ENCODE measurements around the gene RBM18.

Gene RBM18

GRCh38 chr9:122221183-122221811 is 43.3 kb downstream of the RBM18 start:
- no peak for DNase-seq

DNA sequence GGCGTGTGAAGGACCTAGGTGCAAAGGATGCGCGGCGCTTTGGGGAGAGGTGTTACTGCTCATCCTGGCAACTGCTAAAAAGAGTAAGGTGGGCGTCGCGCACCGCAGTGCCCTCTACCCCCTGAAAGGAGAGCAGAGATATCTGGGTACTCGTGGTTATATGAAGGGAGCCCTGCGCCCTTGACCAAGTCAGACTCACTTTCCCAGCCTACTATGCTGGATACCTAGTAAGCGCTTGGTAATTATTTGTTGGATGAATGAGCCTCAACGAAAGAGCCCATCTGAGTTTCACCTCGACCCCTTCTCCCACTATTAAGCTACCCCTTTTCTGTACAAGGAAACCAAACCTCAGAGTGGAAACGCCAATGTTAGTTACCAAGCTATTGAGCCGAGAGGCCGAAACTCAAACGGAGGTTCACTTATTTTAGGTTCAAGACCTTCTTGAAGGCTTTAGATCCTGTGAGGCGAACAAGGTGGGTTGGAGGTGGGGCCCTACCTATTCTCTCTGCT is 43.9 kb downstream of the RBM18 start:
- DNase-seq = no peak

DNA sequence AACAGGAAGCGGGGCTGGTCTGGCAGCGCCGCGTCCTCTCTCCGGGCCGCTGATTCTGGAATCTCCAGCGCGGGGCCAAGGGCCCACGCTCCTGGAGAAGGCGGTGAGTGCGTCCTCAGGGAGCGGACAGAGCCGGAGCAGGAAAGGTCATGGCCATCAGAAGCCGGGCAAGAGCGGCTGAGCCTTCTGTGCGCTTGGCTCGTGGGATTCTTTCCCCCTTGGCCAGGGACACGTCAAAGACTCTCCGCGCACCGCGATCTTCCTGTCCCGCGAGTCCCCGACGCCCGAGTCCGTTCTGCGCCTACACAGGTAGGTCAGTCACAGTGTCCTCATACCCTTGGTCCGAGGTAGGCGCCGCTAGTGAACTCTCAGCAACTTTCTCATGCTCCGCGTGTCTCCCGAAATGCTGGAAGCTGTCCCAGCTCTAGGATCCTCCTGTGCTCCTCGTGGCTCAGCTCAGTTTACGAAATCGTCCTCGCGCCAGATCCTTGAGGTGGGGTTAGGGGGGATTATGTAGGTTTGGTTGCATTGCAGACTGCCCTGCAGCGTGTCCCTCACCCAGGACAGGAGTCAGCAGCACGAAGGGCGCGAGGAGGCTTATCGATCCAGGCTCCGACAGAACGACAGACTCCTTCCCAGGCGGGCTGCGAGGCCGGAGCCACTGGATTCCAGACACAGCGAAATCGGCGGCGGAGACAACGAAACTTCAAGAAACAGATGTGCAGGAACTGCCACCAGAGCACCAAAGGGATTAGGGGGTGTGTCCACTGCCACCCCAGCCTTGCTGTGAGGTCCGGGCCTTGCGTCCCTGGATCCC is 44.6 kb downstream of the RBM18 start:
- no peak for DNase-seq

DNA sequence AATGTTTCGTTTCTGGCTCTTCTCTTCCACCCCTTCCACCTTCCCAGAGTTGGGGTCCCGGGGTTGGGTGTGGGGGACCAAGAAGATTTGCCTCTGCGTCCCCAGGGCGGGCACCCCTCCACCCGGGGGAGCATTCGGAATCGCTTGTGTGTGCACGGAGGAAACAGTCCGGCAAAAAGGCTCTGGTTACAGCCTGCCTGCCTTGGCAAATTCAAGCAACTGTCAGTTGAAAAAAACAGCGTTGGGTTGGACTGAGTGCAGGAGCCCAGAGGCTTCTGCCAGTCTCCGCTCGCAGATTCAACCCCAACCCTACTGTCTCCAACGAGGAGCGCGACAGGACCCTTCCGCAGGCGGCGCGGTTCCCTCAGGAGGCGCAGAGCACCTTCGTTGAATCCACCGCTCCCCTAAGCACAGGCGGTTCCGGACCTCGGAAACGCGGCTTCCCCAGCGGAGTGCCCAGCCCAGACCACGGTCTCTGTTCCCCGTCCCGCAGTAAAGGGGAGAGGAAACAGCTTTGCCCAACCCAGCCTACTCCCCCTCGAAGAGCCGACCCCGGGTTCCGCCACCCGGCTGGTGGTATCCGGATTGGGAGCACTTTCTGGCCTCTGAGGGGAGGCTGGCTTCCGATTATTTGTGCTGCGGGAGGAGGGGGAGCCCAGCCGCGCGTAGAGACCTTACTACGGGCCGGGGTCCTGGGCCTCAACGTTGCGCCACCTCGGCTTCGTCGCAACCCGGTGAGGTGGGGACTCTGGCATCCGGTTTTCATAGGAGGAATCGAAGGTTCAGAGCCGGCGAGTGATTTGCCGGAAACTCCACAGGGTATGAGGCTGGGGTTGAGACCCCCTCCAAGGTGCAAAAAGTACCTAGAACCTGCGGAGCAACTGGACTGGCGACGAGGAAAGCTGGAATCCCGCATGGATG is 45.4 kb downstream of the RBM18 start:
- peak; percentile 60 for DNase-seq

- peak; percentile 34 for DNase-seq
Measured at GRCh38 chr9:122218071-122218934, 46.3 kb downstream of the RBM18 start.

DNA sequence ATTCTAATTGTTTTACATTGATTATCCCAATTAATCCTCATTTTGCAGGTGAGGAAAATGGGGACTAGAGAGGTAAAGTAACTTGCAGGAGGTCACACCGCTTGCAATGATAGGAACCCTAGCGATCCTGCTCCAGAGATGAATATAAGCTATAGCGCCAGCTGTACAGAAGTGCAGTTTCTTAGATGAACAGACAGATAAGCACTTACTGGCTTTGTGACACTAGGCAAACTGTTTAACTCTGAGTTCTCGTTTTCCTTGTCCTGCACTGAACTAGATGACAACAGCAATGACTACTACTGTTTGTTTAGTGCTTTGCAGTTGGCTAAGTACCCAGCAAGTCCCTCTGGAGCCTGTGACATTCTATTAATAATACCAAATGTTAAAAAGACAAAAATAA is 47.0 kb downstream of the RBM18 start:
- DNase-seq = peak; percentile 52

- DNase-seq = no peak
Measured at GRCh38 chr9:122216798-122217418, 47.7 kb downstream of the RBM18 start.

GRCh38 chr9:122216138-122216797 is 48.4 kb downstream of the RBM18 start:
- DNase-seq = no peak

DNA sequence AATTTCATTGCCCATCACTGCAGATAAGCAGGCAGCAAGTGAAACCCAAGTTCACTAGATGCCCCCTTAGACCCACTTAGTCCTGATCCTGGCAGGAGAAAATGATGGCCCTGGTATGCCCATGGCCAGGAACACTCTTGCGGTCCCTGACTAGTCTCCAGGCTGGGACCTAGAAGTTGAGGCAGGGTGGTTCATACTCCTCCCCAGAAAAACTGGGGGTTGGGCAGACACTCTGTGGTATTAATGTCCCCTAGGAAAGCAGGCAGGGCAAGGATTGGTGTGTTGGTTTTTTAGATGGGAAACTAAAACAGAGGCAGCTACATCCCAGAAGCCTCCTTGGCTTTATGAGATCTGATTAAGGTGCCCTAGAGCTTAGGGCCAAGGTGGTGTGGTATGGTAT is 49.0 kb downstream of the RBM18 start:
- DNase-seq = no peak

DNA sequence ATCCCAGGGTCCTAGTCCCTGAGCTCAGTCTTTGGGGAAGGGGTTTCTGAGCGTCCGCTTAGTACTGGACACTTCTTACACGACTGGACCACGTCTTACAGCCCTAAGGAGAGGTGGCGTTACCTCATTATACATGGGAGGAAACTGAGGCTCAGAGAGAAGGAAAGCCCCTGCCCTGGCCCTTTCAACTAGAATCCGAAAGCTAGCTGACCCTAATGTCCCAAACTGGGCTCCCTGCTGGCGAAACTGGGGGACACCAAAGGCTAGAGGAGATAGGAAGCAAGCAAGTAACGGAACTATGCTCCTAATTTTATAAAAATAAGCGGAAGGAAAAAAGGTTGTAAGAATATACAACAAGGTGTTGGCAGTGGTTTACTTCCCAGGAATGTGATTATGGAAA is 50.1 kb downstream of the RBM18 start:
- DNase-seq = no peak

GRCh38 chr9:122213589-122214413 is 50.8 kb downstream of the RBM18 start:
- DNase-seq = peak; percentile 74

DNA sequence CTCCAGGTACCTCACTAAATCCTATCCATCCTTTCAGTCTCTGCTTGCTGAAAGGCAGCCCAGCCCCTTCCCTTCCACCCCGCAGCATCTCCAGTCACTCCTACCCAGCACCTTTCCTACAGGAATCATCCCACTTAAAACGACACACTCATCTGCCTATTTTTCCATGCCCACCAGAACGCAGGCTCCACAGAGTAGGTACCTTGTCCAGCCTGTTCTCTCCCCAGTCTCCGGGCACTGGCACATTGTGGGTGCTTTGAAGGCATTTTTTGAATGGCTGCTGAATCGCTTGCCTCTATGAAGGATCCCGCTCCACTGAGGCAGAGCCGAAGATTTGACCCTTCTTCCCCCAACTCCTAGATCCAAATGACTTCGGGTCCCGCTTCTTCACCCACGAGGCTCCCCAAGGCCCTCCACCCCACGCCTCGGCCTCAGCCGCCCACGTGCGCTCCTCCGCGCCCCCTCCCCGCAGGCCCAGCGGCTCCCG is 51.5 kb downstream of the RBM18 start:
- DNase-seq = no peak

GRCh38 chr9:122212473-122213004 is 52.1 kb downstream of the RBM18 start:
- DNase-seq = no peak

- DNase-seq = no peak
Measured at GRCh38 chr9:122209451-122209850, 55.2 kb downstream of the RBM18 start.

- DNase-seq = no peak
Measured at GRCh38 chr9:122207096-122207495, 57.5 kb downstream of the RBM18 start.

GRCh38 chr9:122206118-122207046 is 58.3 kb downstream of the RBM18 start:
- DNase-seq = no peak

DNA sequence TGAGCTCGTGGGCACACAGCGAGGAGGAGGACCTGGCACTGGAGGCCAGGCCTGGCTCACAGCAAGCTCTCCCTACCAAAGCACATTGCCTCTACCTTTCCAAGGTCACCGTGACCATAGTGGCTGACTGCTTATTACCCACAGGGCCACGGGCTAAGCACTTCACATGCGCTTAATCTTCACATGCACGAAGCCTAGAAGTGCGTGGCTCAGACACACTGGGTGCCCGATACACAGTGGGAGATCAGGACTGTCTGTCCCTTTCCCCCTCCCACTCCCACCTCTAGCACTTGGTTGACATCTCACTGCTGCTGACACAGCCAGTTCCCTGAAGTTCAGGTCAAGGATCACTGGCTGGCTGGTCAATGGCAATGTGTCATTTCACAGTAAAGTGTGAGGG is 59.5 kb downstream of the RBM18 start:
- no peak for DNase-seq

- DNase-seq = no peak
Measured at GRCh38 chr9:122204491-122204890, 60.1 kb downstream of the RBM18 start.

DNA sequence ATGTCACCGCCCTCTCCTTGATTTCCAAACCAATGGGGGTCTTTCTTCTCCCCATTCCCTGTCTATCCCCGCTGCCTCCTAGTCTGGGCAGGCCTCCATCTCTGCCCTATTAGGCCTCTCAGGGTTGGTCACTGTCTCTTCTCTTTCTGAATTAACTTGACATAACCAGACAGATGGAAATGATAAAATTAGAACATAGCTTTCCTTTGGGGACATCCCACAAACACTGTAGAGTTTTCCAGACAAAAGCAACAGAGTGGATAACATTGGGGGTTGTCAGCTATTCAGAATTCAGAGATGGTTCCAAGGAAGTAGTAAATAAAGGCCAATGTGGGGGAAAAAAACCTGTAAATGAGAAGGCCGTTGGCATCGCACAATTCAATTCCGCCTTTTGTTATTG is 60.6 kb downstream of the RBM18 start:
- DNase-seq = no peak

Data from GF-D8 (cell line).